ENCODE results near the gene ITPRID1.
A peak's percentile ranks its signal among the peaks of the same experiment; 100 is the strongest.
"Not testable (repeated sequence)": the region's sequence is repeated elsewhere in the genome, so short reads cannot be mapped to it uniquely, and the experiment has no call there.

ITPRID1 gene

GRCh38 chr7:31513790-31514189 is at the start of gene ITPRID1:
Gene ITPRID1, plus strand, starts transcription at chr7:31514090. Its CDS starts 38,935 bp downstream, at chr7:31553025.
- no peak for DNase-seq

- DNase-seq = no peak
Measured at GRCh38 chr7:31464601-31465000, 49.3 kb upstream of the ITPRID1 start.

- no peak for DNase-seq
Measured at GRCh38 chr7:31465285-31465684, 48.6 kb upstream of the ITPRID1 start.

- no peak for DNase-seq
Measured at GRCh38 chr7:31466036-31466435, 47.9 kb upstream of the ITPRID1 start.

- not testable (repeated sequence) for DNase-seq
Measured at GRCh38 chr7:31470883-31471282, 43.0 kb upstream of the ITPRID1 start.

GRCh38 chr7:31475368-31475767 is 38.5 kb upstream of the ITPRID1 start:
- DNase-seq = no peak

GRCh38 chr7:31476073-31476745 is 37.7 kb upstream of the ITPRID1 start:
- no peak for DNase-seq

GRCh38 chr7:31476941-31477677 is 36.8 kb upstream of the ITPRID1 start:
- DNase-seq = no peak

- DNase-seq = no peak
Measured at GRCh38 chr7:31478018-31478417, 35.9 kb upstream of the ITPRID1 start.

- peak in 1 of 2 donors; percentile 12 for DNase-seq
Measured at GRCh38 chr7:31478721-31479120, 35.2 kb upstream of the ITPRID1 start.

- peak in 1 of 2 donors; percentile 22 for DNase-seq
Measured at GRCh38 chr7:31487071-31487470, 26.8 kb upstream of the ITPRID1 start.

- DNase-seq = no peak
Measured at GRCh38 chr7:31487476-31487875, 26.4 kb upstream of the ITPRID1 start.

GRCh38 chr7:31488562-31489203 is 25.2 kb upstream of the ITPRID1 start:
- DNase-seq = peak; percentile 35 to 41

- DNase-seq = no peak
Measured at GRCh38 chr7:31490796-31491314, 23.0 kb upstream of the ITPRID1 start.

- no peak for DNase-seq
Measured at GRCh38 chr7:31492086-31492485, 21.8 kb upstream of the ITPRID1 start.

- no peak for DNase-seq
Measured at GRCh38 chr7:31493714-31494181, 20.1 kb upstream of the ITPRID1 start.

GRCh38 chr7:31494421-31494820 is 19.5 kb upstream of the ITPRID1 start:
- no peak for DNase-seq

GRCh38 chr7:31495653-31496052 is 18.2 kb upstream of the ITPRID1 start:
- DNase-seq = no peak

GRCh38 chr7:31497516-31497915 is 16.4 kb upstream of the ITPRID1 start:
- DNase-seq = no peak

GRCh38 chr7:31500656-31501055 is 13.2 kb upstream of the ITPRID1 start:
- no peak for DNase-seq

- DNase-seq = no peak
Measured at GRCh38 chr7:31508823-31509222, 5.1 kb upstream of the ITPRID1 start.

GRCh38 chr7:31512166-31512565 is 1.7 kb upstream of the ITPRID1 start:
- DNase-seq = no peak

GRCh38 chr7:31516680-31517502 is 3.0 kb downstream of the ITPRID1 start:
- DNase-seq = no peak
